H1 (cell line): ENCODE results near the gene SHH. TPM values are rescaled to one million over a fixed set of nuclear protein-coding genes. Genes with fewer than 3 reads are reported as not detected.

Experiments used
- CTBP2 ChIP-seq: IDR thresholded peaks from 2 replicates; pipeline ENCODE4 v1.7.0; 2011; ENCODE audit warnings: borderline replicate concordance, mild to moderate bottlenecking, moderate library complexity, mixed read lengths, low read length; ENCODE audit not compliant: insufficient read depth, insufficient read length
- JUND ChIP-seq: IDR thresholded peaks from 2 replicates; pipeline ENCODE4 v1.6.1; 2011; ENCODE audit warnings: mild to moderate bottlenecking, improper control_type of control experiment, low read length
- polyA plus RNA-seq, 7 experiments: library from polyadenylated mRNA; depleted of rRNA in 3 of 7; stranded (reverse) in 5 of 7; unstranded in 2 of 7; fragments of >200 nt in 5 of 7; fragments of 200-250 nt in 2 of 7; gene quantifications; 1 replicate in 5 of 7; 2 replicates in 1 of 7; 4 replicates in 1 of 7; pipeline versions ENCODE4 v1.2.1 to v1.2.3, GENCODE V29; 2011 to 2013; ENCODE audit warnings: missing spikeins in 2 of 7, mixed read lengths in 2 of 7
- total RNA-seq: library from RNA; stranded (reverse); fragmentation: NEBNext Ultra II Directional; extraction: Animal tissue kit (Norgen Biotek cat#: 25700); gene quantifications from 2 replicates; pipeline ENCODE4 v1.2.1, GENCODE V29; 2021

SHH gene
- total and polyA plus RNA-seq, 2 of the 8 experiments (the other 6 are each of a cell fraction or from before 2014, with no cell fraction given): not detected

GRCh38 chr7:155756322-155756721 is 55.9 kb downstream of the SHH start (continued):
- no peak for TF ChIP-seq JUND
- no peak for TF ChIP-seq CTBP2
